Measurements from ENCODE around the gene FCHSD2.

DNA sequence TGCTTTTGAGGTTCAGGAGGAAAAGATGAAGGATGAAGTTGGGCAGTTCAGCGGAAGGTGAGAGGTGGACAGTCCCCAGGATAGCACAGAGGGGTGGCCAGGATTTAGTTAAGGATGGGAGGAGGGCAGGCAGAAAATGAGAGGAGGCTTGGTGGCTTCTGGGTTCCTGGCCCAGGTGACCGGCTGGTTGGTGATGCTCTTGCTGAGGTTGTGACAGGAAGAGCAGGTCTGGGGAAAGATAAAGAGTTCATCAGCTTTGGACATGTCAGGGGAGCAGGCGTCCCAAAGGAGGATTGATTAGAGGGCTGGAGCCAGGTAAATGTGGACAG, 48.4 kb upstream of the FCHSD2 start:
- TF ChIP-seq POLR2A (IDR thresholded peaks at IDR 0.05) = no peak
- TF ChIP-seq, protein P1, sequence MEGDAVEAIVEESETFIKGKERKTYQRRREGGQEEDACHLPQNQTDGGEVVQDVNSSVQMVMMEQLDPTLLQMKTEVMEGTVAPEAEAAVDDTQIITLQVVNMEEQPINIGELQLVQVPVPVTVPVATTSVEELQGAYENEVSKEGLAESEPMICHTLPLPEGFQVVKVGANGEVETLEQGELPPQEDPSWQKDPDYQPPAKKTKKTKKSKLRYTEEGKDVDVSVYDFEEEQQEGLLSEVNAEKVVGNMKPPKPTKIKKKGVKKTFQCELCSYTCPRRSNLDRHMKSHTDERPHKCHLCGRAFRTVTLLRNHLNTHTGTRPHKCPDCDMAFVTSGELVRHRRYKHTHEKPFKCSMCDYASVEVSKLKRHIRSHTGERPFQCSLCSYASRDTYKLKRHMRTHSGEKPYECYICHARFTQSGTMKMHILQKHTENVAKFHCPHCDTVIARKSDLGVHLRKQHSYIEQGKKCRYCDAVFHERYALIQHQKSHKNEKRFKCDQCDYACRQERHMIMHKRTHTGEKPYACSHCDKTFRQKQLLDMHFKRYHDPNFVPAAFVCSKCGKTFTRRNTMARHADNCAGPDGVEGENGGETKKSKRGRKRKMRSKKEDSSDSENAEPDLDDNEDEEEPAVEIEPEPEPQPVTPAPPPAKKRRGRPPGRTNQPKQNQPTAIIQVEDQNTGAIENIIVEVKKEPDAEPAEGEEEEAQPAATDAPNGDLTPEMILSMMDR (IDR thresholded peaks at IDR 0.05) = no peak
